Fibroblast of upper back skin (primary cell): ENCODE data around the gene UTP20.

ENCODE experiments used
- DNase-seq: peaks from one replicate; pipeline ENCODE4 v3.0.0-alpha.2; 2013

Gene UTP20

DNA sequence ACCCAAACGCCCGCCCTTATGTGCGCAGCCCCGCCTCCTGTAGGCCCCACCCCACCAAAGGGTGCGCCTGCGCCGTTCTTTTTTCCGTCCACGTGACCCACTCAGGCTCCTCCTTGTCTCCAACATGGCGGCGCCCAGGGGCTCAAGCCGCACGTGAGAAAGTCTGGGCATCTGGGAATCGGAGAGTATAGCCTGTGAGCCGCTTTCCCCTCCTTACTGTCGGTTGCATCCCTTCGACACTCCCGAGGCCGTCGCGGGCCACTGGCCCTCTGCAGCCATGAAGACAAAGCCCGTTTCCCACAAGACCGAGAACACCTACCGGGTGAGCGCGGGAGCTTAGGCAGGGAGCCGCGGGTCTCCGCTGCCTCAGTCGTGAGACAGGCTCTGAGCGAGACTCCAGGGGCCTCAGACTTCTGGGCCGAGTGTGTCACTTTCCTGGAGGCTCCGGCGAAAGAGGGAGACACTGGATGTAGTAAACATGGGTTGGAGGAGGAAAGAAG lies at the start of gene UTP20:
TSS of gene UTP20 (plus strand) at position 100 of the 500 bp plus-strand sequence. CDS start at position 278, 178 bp downstream.
- peak; percentile 86 for DNase-seq

DNA sequence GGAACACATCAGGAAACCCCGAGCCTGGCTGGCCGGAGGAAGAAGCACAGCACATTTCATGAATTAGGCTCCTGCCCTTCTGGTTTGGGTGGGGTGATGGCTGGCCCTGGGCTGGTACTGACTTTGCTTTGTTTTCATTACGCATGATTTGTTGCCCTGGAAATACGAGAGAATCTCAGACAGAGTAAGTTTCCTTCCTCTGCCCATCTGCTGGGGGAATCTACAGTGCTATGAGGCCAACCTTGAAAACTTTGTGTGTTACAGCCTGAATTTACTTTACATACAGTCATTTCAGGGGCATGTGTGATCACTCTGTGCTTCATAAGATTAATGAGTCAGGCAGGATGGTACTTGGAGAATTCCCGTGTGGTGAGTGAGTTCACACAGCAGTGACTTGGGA lies 49.4 kb upstream of the UTP20 start:
- peak; percentile 33 for DNase-seq

DNA sequence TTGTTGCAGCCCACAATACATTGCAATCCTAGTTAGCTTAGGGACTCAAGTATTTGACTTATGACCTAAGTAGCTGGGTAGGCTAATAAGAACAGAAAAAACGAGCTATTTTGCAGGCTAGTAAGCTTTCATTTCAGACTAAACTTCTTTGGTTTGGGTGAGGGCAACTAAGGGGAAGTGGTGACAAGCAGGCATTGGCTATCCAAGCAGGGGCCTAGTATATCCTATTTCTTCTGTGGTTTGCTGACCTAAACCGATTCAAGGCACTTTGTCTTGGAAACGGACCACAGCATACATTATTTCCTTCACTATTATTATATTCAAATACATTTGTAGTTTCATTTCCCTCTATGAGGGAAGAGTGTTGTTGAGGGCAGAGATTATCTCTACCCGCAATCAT lies 48.3 kb upstream of the UTP20 start:
- DNase-seq: no peak

DNA sequence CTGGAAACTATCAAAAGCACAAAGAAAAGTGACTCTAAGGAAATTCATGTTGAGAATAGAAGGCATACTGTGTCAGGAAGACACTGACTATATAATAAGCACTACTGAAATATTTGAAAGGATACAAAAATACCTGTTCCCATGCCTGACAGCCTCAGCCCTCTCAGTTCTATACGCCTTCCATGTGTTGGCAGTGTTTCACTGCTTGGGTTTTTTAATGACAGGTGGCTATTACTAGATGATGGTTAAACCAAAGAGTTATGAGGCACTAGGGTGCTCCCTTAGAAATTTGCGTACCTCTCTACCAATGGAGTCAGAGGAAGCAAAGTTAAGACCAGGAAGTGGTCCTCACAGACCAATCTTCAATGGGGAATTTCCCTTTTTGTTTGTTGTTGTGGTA lies 44.2 kb upstream of the UTP20 start:
- no peak for DNase-seq

DNA sequence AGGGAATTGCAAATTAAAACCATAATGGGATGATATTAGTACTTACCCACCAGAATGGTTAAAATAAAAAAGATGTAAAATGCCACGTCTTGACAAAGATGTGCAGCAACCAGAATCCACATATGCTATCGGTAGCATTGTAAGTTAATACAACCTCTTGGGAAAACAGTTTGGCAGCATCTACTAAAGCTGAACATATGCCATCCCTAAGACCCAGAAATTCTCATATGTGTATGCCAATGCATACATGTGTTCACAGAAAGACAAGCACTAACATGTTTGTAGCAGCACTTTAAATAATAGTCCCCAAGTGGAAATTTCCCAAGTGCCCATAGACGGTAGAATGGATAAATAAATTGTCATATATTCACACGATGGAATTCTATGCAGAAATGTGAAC lies 41.6 kb upstream of the UTP20 start:
- DNase-seq: no peak

DNA sequence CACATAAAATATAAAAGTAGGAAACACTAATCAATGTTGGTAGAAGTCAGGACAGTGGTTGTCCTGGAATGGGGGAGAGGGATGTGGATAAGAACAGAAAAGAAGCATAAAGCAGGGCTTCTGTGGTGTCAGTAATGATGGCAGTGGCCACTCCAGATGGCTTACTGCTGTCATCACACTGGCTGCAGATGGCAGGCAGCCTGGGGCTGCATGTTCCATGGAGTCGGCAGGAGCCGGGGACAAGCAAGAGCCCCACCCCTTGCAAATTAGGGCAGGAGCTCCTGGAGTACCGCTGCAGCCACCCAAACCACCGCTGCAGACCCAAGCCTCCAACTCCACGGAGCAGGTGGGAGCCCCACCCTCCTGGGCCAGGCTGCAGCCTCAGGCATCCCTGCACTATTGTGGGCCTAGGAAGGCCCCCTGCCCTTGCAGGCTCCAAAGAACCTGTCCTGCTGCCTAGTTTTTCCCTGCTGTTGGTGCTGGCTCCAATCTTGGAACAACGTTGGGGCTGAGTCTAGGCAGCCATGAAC lies 41.0 kb upstream of the UTP20 start:
- no peak for DNase-seq

DNA sequence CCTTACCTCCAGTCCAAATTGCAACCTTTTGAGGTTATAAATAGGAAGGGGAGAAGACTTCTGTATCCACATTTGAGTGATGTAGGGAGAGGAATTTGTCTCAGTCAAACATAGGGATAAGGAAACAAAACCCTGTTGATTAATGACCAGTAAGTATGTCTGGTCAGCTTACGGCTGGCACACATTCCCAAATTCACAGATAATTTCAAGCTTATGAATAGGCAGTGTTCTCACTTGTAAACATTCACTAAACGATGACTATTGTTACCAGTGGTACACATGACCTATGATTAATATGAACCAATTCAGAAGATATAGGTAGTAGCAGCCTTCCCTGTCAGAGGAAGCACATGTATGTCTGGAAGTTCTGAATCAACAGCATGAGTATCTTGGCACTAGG lies 36.8 kb upstream of the UTP20 start:
- no peak for DNase-seq

DNA sequence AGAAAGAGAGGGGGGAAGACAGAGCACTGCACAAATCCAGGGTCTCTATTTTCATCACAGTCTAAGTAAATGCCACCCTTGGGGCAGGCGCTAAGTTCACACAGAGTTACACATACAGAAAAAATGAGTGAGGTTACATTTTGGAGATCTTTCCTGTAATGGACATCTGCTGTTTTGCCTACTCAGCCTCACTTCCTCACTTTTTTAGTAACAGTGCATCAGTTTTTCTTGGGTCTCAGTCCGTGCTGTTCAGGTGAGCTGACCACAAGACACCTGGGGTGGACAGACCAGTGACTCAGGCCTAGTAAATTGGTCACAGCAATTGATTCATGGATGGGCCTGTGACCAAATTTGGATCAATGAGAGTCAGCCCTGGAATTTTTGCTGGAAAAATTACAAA lies 36.3 kb upstream of the UTP20 start:
- no peak for DNase-seq

DNA sequence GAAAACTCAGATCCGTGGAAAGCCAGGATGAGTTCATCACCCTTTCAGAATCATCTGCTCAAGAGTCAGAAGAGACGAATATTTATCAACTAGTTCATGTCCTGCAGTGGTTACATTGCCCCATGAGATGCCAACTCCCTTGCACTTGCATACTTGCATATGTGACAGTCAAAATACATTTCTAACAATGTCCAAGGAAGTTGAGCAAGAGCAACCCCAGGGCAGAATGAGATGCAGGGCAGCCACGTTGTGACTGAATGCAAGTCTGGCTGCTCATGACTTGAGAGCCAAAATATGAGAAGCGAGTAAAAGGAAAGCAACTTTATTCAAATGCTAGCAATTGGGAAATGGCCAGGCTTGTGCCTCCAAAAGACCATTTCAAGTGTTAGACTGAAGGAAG lies 23.6 kb upstream of the UTP20 start:
- DNase-seq: no peak

DNA sequence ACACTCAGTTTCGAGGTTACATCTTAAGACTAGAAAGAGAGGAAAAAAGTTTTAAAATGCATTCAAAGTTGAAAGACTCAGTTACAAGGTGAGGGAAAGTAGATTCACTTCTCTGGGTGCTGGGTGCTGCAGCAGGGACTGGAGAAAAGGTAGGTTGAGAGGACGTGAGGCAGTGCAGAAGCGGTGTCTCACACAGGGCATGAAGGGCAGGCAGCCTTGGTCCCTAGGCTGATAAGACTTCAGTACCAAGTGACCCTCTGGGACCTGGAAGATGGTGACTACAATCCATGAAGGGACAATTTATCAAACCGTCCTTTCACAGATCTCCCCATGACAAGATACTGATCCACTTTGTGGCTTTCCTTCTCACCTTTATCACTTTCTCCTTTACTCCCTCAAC lies 22.5 kb upstream of the UTP20 start:
- no peak for DNase-seq

DNA sequence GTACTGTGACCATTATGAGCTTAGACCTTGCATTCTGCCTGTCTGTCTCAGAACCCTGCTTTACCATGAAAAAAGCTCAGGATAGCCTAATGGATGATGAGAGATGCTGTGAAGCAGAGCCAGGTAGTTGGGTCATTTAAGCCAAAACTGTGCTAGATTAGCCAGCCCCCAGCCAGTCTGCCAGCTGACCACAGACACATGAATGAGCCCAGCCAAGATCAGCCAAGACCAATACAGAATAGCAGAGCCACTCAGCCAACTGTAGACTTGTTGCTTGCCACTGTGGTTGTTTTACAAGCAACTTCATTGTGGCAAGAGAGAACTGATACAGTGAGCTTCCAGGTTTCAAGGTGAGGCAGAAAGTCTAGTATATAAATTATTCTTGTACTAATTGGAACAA lies 12.8 kb upstream of the UTP20 start:
- DNase-seq: no peak

DNA sequence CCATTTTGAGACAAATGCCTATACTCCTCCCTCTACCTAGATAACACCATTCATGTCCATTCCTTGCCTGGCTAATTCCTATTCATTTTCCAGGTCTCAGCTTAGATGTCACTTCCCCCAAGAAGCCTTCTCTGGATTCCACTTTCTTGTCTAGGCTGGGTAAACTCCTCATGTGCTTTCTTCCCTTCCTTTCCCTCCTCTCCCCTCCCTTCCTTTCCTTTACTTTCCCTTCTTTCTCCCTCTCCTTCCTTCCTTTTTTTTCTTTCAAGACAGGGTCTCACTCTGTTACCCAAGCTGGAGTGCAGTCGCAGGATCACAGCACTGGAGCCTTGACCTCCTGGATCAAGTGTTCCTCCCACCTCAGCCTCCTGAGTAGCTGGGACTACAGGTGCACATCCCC lies 3.5 kb upstream of the UTP20 start:
- no peak for DNase-seq

DNA sequence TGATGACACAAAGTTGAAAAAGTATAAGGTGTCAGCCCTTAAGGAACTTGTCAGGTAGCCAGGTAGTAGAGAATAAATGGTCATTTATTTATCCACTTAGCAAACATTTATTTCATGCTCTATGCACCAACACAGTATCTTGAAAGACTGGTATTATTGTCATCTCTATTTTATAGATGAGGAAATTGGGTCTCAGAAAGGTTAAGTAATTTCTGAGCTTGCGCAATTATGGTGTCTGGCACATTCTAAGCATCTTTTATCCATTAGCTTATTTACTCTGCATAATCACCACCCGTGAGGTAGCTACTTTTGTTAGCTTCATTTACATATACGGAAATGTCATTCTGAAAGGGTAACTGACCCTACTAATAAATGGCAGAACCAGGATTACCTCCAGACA lies 2.5 kb upstream of the UTP20 start:
- no peak for DNase-seq

DNA sequence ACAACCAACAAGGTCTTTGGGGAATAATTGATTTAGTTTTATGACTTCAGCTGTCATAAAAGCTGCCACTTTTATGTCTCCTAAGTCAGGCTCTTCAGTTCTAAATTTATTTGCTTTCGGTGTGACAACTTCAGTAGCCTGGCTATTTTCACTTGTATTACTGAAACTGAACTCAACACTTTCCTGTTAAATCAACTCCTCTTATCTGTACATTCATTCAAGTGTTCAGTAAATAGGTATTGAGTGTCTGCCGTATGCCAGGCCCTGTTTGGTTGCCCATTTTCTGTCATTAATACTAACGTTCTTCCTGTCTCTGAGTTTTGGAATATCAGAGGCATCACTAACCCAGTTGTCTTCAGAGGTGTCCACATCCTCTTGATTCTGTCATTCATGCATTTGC lies 7.5 kb downstream of the UTP20 start:
- no peak for DNase-seq

DNA sequence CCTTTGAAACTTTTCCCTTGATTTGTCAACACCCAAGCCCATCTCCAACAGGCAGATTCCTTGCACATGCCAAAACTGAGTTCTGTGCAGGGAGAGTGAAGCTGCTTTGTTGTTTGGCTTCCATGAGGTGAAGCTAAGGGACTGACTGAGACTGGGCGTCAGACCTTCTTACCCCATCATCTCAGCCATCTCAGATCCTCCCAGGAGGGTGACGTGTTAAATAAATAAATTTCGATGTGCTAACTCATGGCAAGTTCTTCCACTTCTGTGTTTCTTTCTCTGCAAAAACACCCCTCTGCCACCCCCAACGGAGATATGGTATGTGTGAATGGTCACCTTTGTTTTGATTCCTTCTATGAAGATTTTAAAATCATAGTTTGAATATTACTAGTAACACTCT lies 17.8 kb downstream of the UTP20 start:
- no peak for DNase-seq

DNA sequence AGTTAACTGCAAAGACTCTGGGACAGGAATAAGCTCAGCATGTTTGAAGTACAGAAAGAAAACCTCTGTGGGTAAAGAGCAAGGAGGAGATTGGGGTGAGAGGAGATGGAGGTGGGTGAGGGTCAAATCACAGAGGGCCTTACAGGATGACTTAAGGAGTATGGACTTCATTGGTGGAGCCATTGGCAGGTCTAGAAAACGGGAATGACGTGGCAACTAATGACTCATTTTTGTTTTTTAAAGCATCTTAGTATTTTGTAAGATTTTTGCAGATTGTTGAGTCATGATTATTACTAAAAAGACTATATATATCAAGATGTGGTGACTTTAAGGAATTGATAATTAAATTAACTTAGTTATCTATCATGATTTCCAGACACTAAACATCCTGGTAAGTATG lies 18.5 kb downstream of the UTP20 start:
- peak; percentile 39 for DNase-seq

DNA sequence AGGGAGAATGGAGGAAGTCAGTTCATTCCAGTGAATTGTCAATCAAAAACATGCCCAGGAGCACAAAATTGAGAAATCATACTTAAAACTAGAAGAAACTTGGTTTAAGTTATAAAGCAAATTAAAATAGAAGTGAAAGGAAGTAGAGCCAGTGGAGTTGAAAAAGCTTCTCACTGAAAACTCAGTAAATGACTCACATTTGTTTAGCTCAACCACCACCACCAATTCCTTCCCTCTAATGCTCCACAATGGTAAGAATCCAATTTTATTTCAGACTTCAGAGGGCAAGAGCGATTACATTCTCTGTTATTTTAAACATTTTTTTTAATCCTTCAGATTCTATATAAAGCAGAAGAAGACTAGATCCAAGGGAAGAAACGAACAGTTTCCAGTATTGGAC lies 19.4 kb downstream of the UTP20 start:
- DNase-seq: no peak

DNA sequence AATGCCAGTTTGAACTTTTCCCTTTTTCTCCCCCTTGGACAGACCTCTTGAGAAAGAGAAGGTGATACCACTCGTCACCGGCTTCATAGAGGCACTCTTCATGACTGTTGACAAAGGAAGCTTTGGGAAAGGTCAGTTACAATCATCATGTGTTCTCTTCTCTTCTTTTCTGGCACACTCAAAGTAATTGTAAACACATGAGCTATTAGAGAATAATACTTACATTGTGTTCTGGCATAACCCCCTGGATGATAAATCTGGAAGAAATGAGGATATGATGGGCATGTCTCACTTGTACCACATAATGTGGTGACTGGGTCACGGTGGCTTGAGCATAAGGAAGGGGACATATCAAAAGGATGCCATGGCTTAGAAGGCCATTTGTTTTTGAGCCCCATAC lies 20.0 kb downstream of the UTP20 start:
- DNase-seq: no peak

DNA sequence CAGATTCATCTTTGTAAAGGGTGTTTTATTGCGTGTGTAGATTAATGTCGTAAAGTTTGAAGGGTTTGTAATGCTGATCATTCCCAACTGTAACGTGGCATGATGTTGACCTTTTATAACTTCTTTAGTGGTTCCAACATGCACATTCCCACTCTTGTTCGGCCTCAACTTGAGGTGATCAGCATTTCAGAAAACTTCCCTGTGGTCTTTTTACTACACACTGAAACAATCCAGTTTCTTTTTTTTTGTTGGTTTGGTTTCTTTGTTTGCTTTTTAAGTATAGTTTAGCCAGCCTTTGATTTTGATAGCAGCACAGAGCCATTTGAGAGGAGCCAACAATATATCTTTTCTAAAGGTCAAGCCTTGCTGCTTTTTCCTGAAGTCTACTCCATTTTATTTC lies 22.8 kb downstream of the UTP20 start:
- no peak for DNase-seq

DNA sequence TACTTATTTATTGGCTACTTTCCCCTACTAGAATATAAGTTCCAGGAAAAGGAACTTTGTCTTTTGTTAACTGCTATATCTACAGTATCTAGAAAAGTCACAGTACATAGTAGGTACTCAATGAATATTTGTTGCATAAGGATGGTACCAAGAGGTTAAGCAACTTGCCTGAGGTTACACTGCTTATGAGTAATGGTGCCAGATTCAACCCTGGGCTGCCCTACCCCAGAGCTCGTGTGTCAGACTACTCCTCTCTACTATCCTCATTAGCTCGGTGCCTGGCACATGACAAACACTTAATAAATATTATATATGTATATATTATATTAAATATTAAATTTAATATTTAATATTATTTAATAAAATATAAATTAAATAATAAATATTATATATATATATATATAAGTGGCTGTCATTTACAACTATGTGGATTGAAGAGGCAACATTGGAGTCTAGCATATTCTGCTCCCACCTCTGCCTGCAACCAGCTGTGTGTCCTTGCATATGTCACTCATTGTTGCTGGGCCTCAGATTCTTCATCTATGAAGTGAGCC lies 25.4 kb downstream of the UTP20 start:
- no peak for DNase-seq

DNA sequence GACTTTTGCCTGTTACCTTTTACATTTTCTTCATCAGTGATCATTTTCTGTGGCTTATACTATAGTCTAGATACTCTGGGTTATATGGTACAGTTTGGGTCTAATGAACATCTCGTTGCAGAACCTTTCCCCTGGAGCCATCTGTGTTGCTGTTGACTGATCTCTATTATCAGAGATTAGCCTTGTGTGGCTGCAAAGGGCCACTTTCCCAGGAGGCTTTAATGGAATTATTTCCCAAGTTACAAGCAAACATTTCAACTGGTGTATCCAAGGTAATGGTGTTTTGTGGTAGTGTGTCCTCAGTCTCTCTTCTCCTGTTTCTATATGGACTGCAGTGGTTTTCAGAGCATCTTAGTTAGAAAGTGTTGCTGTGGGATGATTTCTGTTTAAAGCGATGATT lies 25.9 kb downstream of the UTP20 start:
- no peak for DNase-seq

DNA sequence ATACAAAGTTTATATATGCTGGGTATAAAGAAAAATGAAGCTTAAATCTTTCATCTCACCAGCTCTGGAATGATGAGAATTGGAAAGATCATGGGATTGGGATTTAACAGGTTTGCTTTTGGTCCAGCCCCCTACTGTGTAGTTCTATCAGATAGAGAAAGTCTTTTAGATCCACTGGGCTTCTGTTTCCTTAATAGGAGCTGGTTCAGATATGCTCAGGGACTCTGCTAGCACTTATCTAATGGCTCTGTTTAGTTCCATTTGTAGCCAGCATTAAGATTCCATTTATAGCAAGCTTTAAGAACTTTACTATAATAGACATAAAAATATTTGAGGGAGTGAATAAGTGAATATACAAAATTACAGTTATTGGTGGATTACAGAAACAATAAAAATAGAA lies 42.6 kb downstream of the UTP20 start:
- DNase-seq: no peak

DNA sequence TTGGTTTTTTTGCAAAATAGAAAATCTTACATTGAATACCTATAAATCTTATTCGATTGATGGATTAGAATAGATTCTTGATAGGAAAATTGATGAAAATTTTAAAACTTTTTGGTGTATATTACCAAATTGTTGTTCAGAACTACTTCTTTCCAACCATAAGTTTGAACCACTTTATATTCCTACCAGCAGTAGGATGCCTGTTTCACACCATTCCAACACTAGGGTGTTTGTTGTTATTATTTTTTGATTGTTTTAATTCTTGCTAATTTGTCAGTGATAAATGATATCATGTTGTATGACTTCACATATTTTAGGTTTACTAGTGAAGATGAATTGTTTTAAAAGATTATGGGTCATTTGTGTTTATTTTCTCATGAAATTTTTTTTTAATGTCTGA lies 43.4 kb downstream of the UTP20 start:
- DNase-seq: no peak

DNA sequence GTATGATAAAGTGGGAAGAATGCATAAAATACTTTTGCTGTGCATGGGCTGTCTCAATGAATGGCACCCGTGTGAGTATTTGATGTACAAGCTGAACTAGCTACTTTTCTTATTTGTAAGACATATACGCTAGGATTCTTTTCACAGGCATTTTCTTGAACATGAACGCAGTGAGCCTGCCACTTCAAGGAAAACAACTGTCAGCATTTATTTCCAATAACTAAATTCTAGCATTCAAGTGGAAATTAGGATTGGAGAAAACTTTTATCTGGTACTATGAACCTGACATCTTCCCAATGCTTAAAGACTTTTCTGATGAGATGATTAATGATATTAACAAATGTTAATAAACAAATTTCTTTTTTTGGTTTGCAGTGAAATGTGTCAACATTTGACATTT lies 45.7 kb downstream of the UTP20 start:
- DNase-seq: no peak

DNA sequence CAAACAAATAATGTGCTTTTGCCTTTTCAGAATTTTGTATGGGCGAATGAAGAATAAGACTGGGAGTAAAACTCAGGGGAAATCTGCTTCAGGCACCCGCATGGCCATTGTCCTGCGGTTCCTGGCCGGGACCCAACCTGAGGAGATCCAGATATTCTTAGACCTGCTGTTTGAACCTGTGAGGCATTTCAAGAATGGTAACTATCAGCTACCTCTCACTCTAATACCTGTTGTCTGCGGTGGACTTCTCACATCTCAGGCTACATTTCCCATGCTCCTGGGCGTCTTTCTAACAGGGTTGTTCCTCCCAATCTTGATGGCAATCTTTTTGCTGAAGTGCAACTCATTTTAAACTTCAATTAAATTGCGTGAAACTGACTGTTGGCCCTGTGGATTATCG lies 47.1 kb downstream of the UTP20 start:
- DNase-seq: no peak

DNA sequence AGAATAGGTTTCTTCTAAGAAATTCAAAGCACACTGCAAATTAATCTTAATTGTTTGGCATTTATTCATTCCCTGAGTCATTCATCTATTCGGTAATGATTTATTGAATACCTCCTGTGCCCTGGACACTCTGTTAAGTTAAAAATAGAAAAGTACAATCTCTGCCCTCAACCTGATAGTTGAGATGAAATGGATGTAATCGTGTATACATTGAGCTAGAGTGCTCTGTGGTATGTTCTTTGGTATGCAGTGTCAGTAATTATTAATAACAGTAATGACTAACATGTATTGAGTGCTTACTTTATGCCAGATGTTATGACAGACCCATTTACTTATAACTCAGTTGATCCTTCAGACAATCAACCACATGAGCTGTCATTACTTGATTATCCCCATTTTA lies 47.6 kb downstream of the UTP20 start:
- no peak for DNase-seq
